DLD1 (cell line): ENCODE data around the gene AEN.
"Not testable (repeated sequence)": the region's sequence is repeated elsewhere in the genome, so short reads cannot be mapped to it uniquely, and the experiment has no call there.

Source experiments
- in situ Hi-C: cut with HindIII; loops from 2 replicates; pipeline ENCODE4 v1.10.0; 2017; ENCODE audit warnings: low sequenced_read_pairs

Gene AEN

GRCh38 chr15:88630798-88631463 lies 9.8 kb downstream of the AEN start:
- in situ Hi-C loops: no loop called here

- in situ Hi-C loops: no loop called here
Measured at GRCh38 chr15:88631464-88632028, 10.4 kb downstream of the AEN start.

GRCh38 chr15:88632797-88633196 lies 11.7 kb downstream of the AEN start:
- in situ Hi-C loops: not testable (repeated sequence)

- in situ Hi-C loops: no loop called here
Measured at GRCh38 chr15:88634449-88634848, 13.3 kb downstream of the AEN start.

- in situ Hi-C loops: no loop called here
Measured at GRCh38 chr15:88635318-88635717, 14.2 kb downstream of the AEN start.

- in situ Hi-C loops: no loop called here
Measured at GRCh38 chr15:88636050-88636449, 14.9 kb downstream of the AEN start.

GRCh38 chr15:88636654-88637053 lies 15.5 kb downstream of the AEN start:
- in situ Hi-C loops: no loop called here

GRCh38 chr15:88637436-88637835 lies 16.3 kb downstream of the AEN start:
- in situ Hi-C loops: no loop called here

GRCh38 chr15:88637841-88638625 lies 16.9 kb downstream of the AEN start:
- in situ Hi-C loops: no loop called here

- in situ Hi-C loops: no loop called here
Measured at GRCh38 chr15:88638626-88639372, 17.7 kb downstream of the AEN start, which contains the start of gene ISG20. ISG20 (plus strand) TSS chr15:88639016; CDS start chr15:88639367, 351 bp downstream.

- in situ Hi-C loops: no loop called here
Measured at GRCh38 chr15:88641959-88642452, 20.9 kb downstream of the AEN start.

- in situ Hi-C loops: not testable (repeated sequence)
Measured at GRCh38 chr15:88642514-88642913, 21.4 kb downstream of the AEN start.

GRCh38 chr15:88644741-88645140 lies 23.6 kb downstream of the AEN start:
- in situ Hi-C loops: no loop called here

- in situ Hi-C loops: no loop called here
Measured at GRCh38 chr15:88645171-88646087, 24.3 kb downstream of the AEN start.

GRCh38 chr15:88646088-88646405 lies 24.9 kb downstream of the AEN start:
- in situ Hi-C loops: no loop called here

GRCh38 chr15:88646951-88647350 lies 25.8 kb downstream of the AEN start:
- in situ Hi-C loops: no loop called here

- in situ Hi-C loops: no loop called here
Measured at GRCh38 chr15:88647351-88648105, 26.4 kb downstream of the AEN start.

GRCh38 chr15:88648357-88649214 lies 27.4 kb downstream of the AEN start:
- in situ Hi-C loops: no loop called here
